HG03280 (cell line): ENCODE measurements around the gene RASGRP3.

ENCODE experiments used
- ATAC-seq: cut with Tn5 transposase; IDR thresholded peaks from one replicate; pipeline ENCODE4 v1.9.1; 2021; ENCODE audit warnings: mild to moderate bottlenecking, moderate library complexity; ENCODE audit not compliant: unreplicated experiment

The RASGRP3 gene

GRCh38 chr2:33491441-33492084, 15.1 kb downstream of the RASGRP3 start:
- ATAC-seq: no peak

GRCh38 chr2:33492399-33493134, 16.1 kb downstream of the RASGRP3 start:
- no peak for ATAC-seq

- peak; percentile 61 for ATAC-seq
Observed at GRCh38 chr2:33494155-33494779, 17.8 kb downstream of the RASGRP3 start.

- no peak for ATAC-seq
Observed at GRCh38 chr2:33494877-33495641, 18.6 kb downstream of the RASGRP3 start.

GRCh38 chr2:33495683-33496082, 19.2 kb downstream of the RASGRP3 start:
- no peak for ATAC-seq

- ATAC-seq: no peak
Observed at GRCh38 chr2:33496150-33496549, 19.7 kb downstream of the RASGRP3 start.

- no peak for ATAC-seq
Observed at GRCh38 chr2:33496726-33497125, 20.3 kb downstream of the RASGRP3 start.

GRCh38 chr2:33497221-33497650, 20.8 kb downstream of the RASGRP3 start:
- peak; percentile 38 for ATAC-seq

- peak; percentile 26 for ATAC-seq
Observed at GRCh38 chr2:33498291-33498956, 22.0 kb downstream of the RASGRP3 start.

GRCh38 chr2:33500177-33500576, 23.7 kb downstream of the RASGRP3 start:
- ATAC-seq: no peak

GRCh38 chr2:33502025-33502424, 25.6 kb downstream of the RASGRP3 start:
- no peak for ATAC-seq

GRCh38 chr2:33503002-33503401, 26.6 kb downstream of the RASGRP3 start:
- ATAC-seq: no peak

- no peak for ATAC-seq
Observed at GRCh38 chr2:33505966-33506365, 29.5 kb downstream of the RASGRP3 start.

- ATAC-seq: no peak
Observed at GRCh38 chr2:33509908-33510585, 33.6 kb downstream of the RASGRP3 start.

- no peak for ATAC-seq
Observed at GRCh38 chr2:33510586-33510968, 34.1 kb downstream of the RASGRP3 start.

- no peak for ATAC-seq
Observed at GRCh38 chr2:33511141-33511540, 34.7 kb downstream of the RASGRP3 start.

- no peak for ATAC-seq
Observed at GRCh38 chr2:33512112-33512511, 35.7 kb downstream of the RASGRP3 start.

GRCh38 chr2:33513480-33513879, 37.0 kb downstream of the RASGRP3 start:
- ATAC-seq: no peak

- no peak for ATAC-seq
Observed at GRCh38 chr2:33516456-33516995, 40.1 kb downstream of the RASGRP3 start.

- no peak for ATAC-seq
Observed at GRCh38 chr2:33518200-33518599, 41.8 kb downstream of the RASGRP3 start.
